Natural killer cell treated with Interleukin-12 subunit alpha and Interleukin-12 subunit beta and Interleukin-15 and Interleukin-18, amount 100 ng/mL, for 72 hours (primary cell): ENCODE measurements around the gene COL4A1. TPM values are rescaled to one million over a fixed set of nuclear protein-coding genes. Genes with fewer than 3 reads are reported as not detected.
A peak's percentile ranks its signal among the peaks of the same experiment; 100 is the strongest.
"Not testable (repeated sequence)": the region's sequence is repeated elsewhere in the genome, so short reads cannot be mapped to it uniquely, and the experiment has no call there.

Source experiments
- ATAC-seq, 2 donors: fragments of 150-1000 bp; cut with Tn5 transposase in 1 of 2; sonication (Bioruptor Pico), chemical (Tn5 transposase) in 1 of 2; 2 replicates each; pipeline ENCODE4 v1.10.0; 2021
- DNase-seq: peaks from one replicate; pipeline ENCODE4 v3.0.0; 2022; ENCODE audit warnings: low spot score
- H3K27ac Mint-ChIP-seq, 2 donors: 1 replicate in 1 of 2; 2 replicates in 1 of 2; pipeline ENCODE4 v1.8.0; 2022; ENCODE audit warnings: mixed read lengths in 2 of 2, mild to moderate bottlenecking in 1 of 2, moderate library complexity in 1 of 2
- H3K27me3 Mint-ChIP-seq, 2 donors: 1 replicate in 1 of 2; 2 replicates in 1 of 2; pipeline ENCODE4 v1.8.0; 2022; ENCODE audit warnings: mixed read lengths in 2 of 2
- H3K36me3 Mint-ChIP-seq: one replicate; pipeline ENCODE4 v1.8.0; 2022; ENCODE audit warnings: mixed read lengths
- H3K4me1 Mint-ChIP-seq, 2 donors: 1 replicate in 1 of 2; 2 replicates in 1 of 2; pipeline ENCODE4 v1.8.0; 2022; ENCODE audit warnings: low read depth in 2 of 2, mixed read lengths in 2 of 2, mild to moderate bottlenecking in 1 of 2
- H3K4me3 Mint-ChIP-seq: one replicate; pipeline ENCODE4 v1.8.0; 2022; ENCODE audit warnings: mixed read lengths
- H3K9me3 Mint-ChIP-seq: 2 replicates; pipeline ENCODE4 v1.8.0; 2022; ENCODE audit warnings: mixed read lengths
- total RNA-seq, 2 donors: library from RNA; stranded (reverse); gene quantifications; one replicate each; pipeline ENCODE4 v1.2.3, GENCODE V29; 2022

Gene COL4A1
- total RNA-seq, 2 donors from 2014 or later = not detected

GRCh38 chr13:110314516-110315245, 7.7 kb upstream of the COL4A1 start:
- peak; percentile 26 to 34 for ATAC-seq
- no peak for DNase-seq
- Mint-ChIP-seq H3K4me1 (no peaks in the 10 kb centered on the region), H3K9me3 (no peaks in the 10 kb centered on the region), H3K4me3 (no peak overlapping the region), H3K36me3 (no peaks in the 10 kb centered on the region), H3K27me3 (peaks cover 19 to 30% of the 10 kb centered on the region in 2 donors), H3K27ac (no peak overlapping the region)

- H3K36me3 Mint-ChIP-seq, H3K27ac Mint-ChIP-seq, ATAC-seq, DNase-seq, H3K4me1 Mint-ChIP-seq, H3K4me3 Mint-ChIP-seq, H3K9me3 Mint-ChIP-seq: not testable (repeated sequence)
- H3K27me3 Mint-ChIP-seq = peaks cover 28 to 31% of the 10 kb centered on the region in 2 donors
These were observed 6.8 kb upstream of the COL4A1 start for GRCh38 chr13:110313733-110314132.

GRCh38 chr13:110313261-110313660, 6.3 kb upstream of the COL4A1 start:
- not testable (repeated sequence) for H3K36me3 Mint-ChIP-seq, ATAC-seq, DNase-seq, H3K9me3 Mint-ChIP-seq, H3K4me3 Mint-ChIP-seq, H3K4me1 Mint-ChIP-seq, H3K27ac Mint-ChIP-seq
- peaks cover 32 to 35% of the 10 kb centered on the region in 2 donors for H3K27me3 Mint-ChIP-seq

GRCh38 chr13:110312339-110313031, 5.5 kb upstream of the COL4A1 start:
- H3K27ac Mint-ChIP-seq = no peak overlapping the region
- H3K9me3 Mint-ChIP-seq = no peaks in the 10 kb centered on the region
- no peak overlapping the region for H3K4me3 Mint-ChIP-seq
- H3K36me3 Mint-ChIP-seq = no peaks in the 10 kb centered on the region
- ATAC-seq = no peak
- no peak for DNase-seq
- peaks cover 0 to 2% of the 10 kb centered on the region in 2 donors for H3K4me1 Mint-ChIP-seq
- peaks cover 37 to 40% of the 10 kb centered on the region in 2 donors for H3K27me3 Mint-ChIP-seq

- DNase-seq (no peak), ATAC-seq (no peak)
- H3K4me3 Mint-ChIP-seq = no peak overlapping the region
- peaks cover 0 to 2% of the 10 kb centered on the region in 2 donors for H3K4me1 Mint-ChIP-seq
- peaks cover 29 to 34% of the 10 kb centered on the region in 2 donors for H3K27me3 Mint-ChIP-seq
- no peak overlapping the region for H3K27ac Mint-ChIP-seq
- no peaks in the 10 kb centered on the region for H3K9me3 Mint-ChIP-seq
- H3K36me3 Mint-ChIP-seq = no peaks in the 10 kb centered on the region
These were observed 4.7 kb upstream of the COL4A1 start for GRCh38 chr13:110311443-110312338.

GRCh38 chr13:110310541-110311442, 3.8 kb upstream of the COL4A1 start:
- no peaks in the 10 kb centered on the region for H3K36me3 Mint-ChIP-seq
- no peaks in the 10 kb centered on the region for H3K9me3 Mint-ChIP-seq
- DNase-seq = no peak
- H3K27ac Mint-ChIP-seq = no peak overlapping the region
- peaks cover 31 to 37% of the 10 kb centered on the region in 2 donors for H3K27me3 Mint-ChIP-seq
- ATAC-seq = no peak
- peaks cover 0 to 2% of the 10 kb centered on the region in 2 donors for H3K4me1 Mint-ChIP-seq
- H3K4me3 Mint-ChIP-seq = no peak overlapping the region

GRCh38 chr13:110309661-110310524, 2.9 kb upstream of the COL4A1 start:
- Mint-ChIP-seq H3K9me3 (no peaks in the 10 kb centered on the region), H3K4me1 (peaks cover 0 to 2% of the 10 kb centered on the region in 2 donors), H3K36me3 (no peaks in the 10 kb centered on the region), H3K4me3 (no peak overlapping the region), H3K27ac (no peak overlapping the region), H3K27me3 (peaks cover 40 to 42% of the 10 kb centered on the region in 2 donors)
- DNase-seq = no peak
- no peak for ATAC-seq

GRCh38 chr13:110308656-110309359, 1.9 kb upstream of the COL4A1 start:
- no peak for ATAC-seq
- no peak overlapping the region for H3K4me3 Mint-ChIP-seq
- no peaks in the 10 kb centered on the region for H3K9me3 Mint-ChIP-seq
- no peak overlapping the region for H3K27ac Mint-ChIP-seq
- H3K36me3 Mint-ChIP-seq = no peaks in the 10 kb centered on the region
- H3K4me1 Mint-ChIP-seq = peaks cover 0 to 2% of the 10 kb centered on the region in 2 donors
- H3K27me3 Mint-ChIP-seq = peaks cover 46 to 50% of the 10 kb centered on the region in 2 donors
- no peak for DNase-seq

- Mint-ChIP-seq H3K36me3 (no peaks in the 10 kb centered on the region), H3K9me3 (no peaks in the 10 kb centered on the region), H3K4me1 (peaks cover 0 to 2% of the 10 kb centered on the region in 2 donors), H3K27ac (no peak overlapping the region), H3K4me3 (no peak overlapping the region), H3K27me3 (peaks cover 51 to 58% of the 10 kb centered on the region in 2 donors)
- no peak for DNase-seq
- ATAC-seq = peak in 1 of 2 donors; percentile 17
These were observed 1.1 kb upstream of the COL4A1 start for GRCh38 chr13:110307767-110308655.

- DNase-seq (no peak), ATAC-seq (no peak)
- Mint-ChIP-seq H3K4me3 (no peak overlapping the region), H3K27me3 (peaks cover 53 to 62% of the 10 kb centered on the region in 2 donors), H3K27ac (no peak overlapping the region), H3K4me1 (peaks cover 0 to 2% of the 10 kb centered on the region in 2 donors), H3K9me3 (no peaks in the 10 kb centered on the region), H3K36me3 (no peaks in the 10 kb centered on the region)
These were observed 507 bp downstream of the COL4A1 start for GRCh38 chr13:110306340-110306959.

GRCh38 chr13:110305949-110306339, 1.0 kb downstream of the COL4A1 start:
- Mint-ChIP-seq H3K36me3 (no peaks in the 10 kb centered on the region), H3K27me3 (peaks cover 53 to 66% of the 10 kb centered on the region in 2 donors), H3K4me3 (no peak overlapping the region), H3K27ac (no peak overlapping the region), H3K9me3 (no peaks in the 10 kb centered on the region), H3K4me1 (peaks cover 0 to 2% of the 10 kb centered on the region in 2 donors)
- ATAC-seq (no peak), DNase-seq (no peak)
